HepG2 (cell line): ENCODE measurements around the gene CLNS1A. TPM values are rescaled to one million over a fixed set of nuclear protein-coding genes. Genes with fewer than 3 reads are reported as not detected.

Experiments used
- CAMTA2 ChIP-seq: sonication (generic); formaldehyde crosslinking; IDR thresholded peaks from 2 replicates; pipeline ENCODE4 v1.4.0; 2020; ENCODE audit warnings: mild to moderate bottlenecking, missing genetic modification reagents, borderline replicate concordance
- HOXA3 ChIP-seq: sonication (generic); formaldehyde crosslinking; IDR thresholded peaks from 2 replicates; pipeline ENCODE4 v1.5.0; 2020; ENCODE audit warnings: missing genetic modification reagents
- MATR3 ChIP-seq: sonication (generic); formaldehyde crosslinking; IDR thresholded peaks from 2 replicates; pipeline ENCODE4 v1.4.0; 2020; ENCODE audit warnings: missing genetic modification reagents
- MBD4 ChIP-seq: IDR thresholded peaks from 2 replicates; pipeline ENCODE4 v1.6.1; 2012; ENCODE audit warnings: low read length, inconsistent platforms, borderline replicate concordance
- PHB2 ChIP-seq: fragments of 450-650 bp; IDR thresholded peaks from 2 replicates; pipeline ENCODE4 v1.6.1; 2018; ENCODE audit not compliant: partially characterized antibody
- RARG ChIP-seq: sonication (generic); formaldehyde crosslinking; IDR thresholded peaks from 2 replicates; pipeline ENCODE4 v1.4.0; 2020; ENCODE audit warnings: low read depth, mild to moderate bottlenecking, missing genetic modification reagents
- RFX5 ChIP-seq: IDR thresholded peaks from 2 replicates; pipeline ENCODE4 v1.6.1; 2011; ENCODE audit warnings: low read depth, low read length, improper control_type of control experiment
- SIN3A ChIP-seq: IDR thresholded peaks from 2 replicates; pipeline ENCODE4 v1.6.1; 2011; ENCODE audit warnings: low read depth, mild to moderate bottlenecking, control low read depth, low read length, borderline replicate concordance
- ZBTB14 ChIP-seq: sonication (generic); formaldehyde crosslinking; IDR thresholded peaks from 2 replicates; pipeline ENCODE4 v1.4.0; 2020; ENCODE audit warnings: missing genetic modification reagents
- ZNF317 ChIP-seq: sonication (generic); formaldehyde crosslinking; IDR thresholded peaks from 2 replicates; pipeline ENCODE4 v1.5.0; 2020; ENCODE audit warnings: mild to moderate bottlenecking, missing genetic modification reagents
- ZNF597 ChIP-seq: sonication (generic); formaldehyde crosslinking; IDR thresholded peaks from 2 replicates; pipeline ENCODE4 v1.5.0; 2020; ENCODE audit warnings: missing genetic modification reagents
- ZNF614 ChIP-seq: IDR thresholded peaks from 2 replicates; pipeline ENCODE4 v1.6.1; 2018; ENCODE audit warnings: missing biosample characterization, missing genetic modification reagents, inconsistent platforms, borderline replicate concordance
- ZNF83 ChIP-seq: sonication (generic); formaldehyde crosslinking; IDR thresholded peaks from 2 replicates; pipeline ENCODE4 v1.4.0; 2020; ENCODE audit warnings: missing genetic modification reagents, mild to moderate bottlenecking, borderline replicate concordance
- polyA plus RNA-seq, 8 experiments: library from polyadenylated mRNA; depleted of rRNA in 3 of 8; stranded (reverse) in 7 of 8; unstranded in 1 of 8; fragments of >200 nt; fragmentation: Illumina TruSeq in 4 of 8; extraction: Trizol in 4 of 8; gene quantifications; 2 replicates each; pipeline versions ENCODE4 v1.2.1 to v1.2.3, GENCODE V29; 2011 to 2016; ENCODE audit warnings: low read depth in 4 of 8, missing spikeins in 1 of 8, mixed read lengths in 1 of 8; ENCODE audit not compliant: insufficient read depth in 1 of 8
- total RNA-seq, 5 experiments: library from RNA; depleted of rRNA; stranded (reverse); fragments of >200 nt; fragmentation: Illumina TruSeq; extraction: Trizol; gene quantifications; 2 replicates each; pipeline ENCODE4 v1.2.3, GENCODE V29; 2016; ENCODE audit warnings: low read depth in 1 of 5
- TF ChIP-seq, protein P1 (sequence below): sonication (generic); formaldehyde crosslinking; IDR thresholded peaks from 2 replicates; pipeline ENCODE4 v1.4.0; 2020; ENCODE audit warnings: missing genetic modification reagents, mild to moderate bottlenecking, borderline replicate concordance
- TF ChIP-seq, protein P2 (sequence below): sonication (generic); formaldehyde crosslinking; IDR thresholded peaks from one replicate; pipeline ENCODE4 v1.5.1; 2020; ENCODE audit warnings: mild to moderate bottlenecking, missing genetic modification reagents; ENCODE audit errors: not compliant biosample characterization

CLNS1A gene
- total and polyA plus RNA-seq, 2 of the 13 experiments (the other 11 are each of a cell fraction or from before 2014, with no cell fraction given): 158 to 219 TPM

GRCh38 chr11:77590194-77590782 lies 47.3 kb downstream of the CLNS1A start (continued):
- TF ChIP-seq, protein P1, sequence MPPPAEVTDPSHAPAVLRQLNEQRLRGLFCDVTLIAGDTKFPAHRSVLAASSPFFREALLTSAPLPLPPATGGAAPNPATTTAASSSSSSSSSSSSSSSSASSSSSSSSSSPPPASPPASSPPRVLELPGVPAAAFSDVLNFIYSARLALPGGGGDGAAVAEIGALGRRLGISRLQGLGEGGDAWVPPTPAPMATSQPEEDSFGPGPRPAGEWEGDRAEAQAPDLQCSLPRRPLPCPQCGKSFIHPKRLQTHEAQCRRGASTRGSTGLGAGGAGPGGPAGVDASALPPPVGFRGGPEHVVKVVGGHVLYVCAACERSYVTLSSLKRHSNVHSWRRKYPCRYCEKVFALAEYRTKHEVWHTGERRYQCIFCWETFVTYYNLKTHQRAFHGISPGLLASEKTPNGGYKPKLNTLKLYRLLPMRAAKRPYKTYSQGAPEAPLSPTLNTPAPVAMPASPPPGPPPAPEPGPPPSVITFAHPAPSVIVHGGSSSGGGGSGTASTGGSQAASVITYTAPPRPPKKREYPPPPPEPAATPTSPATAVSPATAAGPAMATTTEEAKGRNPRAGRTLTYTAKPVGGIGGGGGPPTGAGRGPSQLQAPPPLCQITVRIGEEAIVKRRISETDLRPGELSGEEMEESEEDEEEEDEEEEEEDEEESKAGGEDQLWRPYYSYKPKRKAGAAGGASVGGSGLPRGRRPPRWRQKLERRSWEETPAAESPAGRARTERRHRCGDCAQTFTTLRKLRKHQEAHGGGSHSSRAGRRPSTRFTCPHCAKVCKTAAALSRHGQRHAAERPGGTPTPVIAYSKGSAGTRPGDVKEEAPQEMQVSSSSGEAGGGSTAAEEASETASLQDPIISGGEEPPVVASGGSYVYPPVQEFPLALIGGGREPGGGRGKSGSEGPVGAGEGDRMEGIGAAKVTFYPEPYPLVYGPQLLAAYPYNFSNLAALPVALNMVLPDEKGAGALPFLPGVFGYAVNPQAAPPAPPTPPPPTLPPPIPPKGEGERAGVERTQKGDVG (CRISPR knock-in tag): peak; percentile 71; the same call in 1 of the 2 replicates
- TF ChIP-seq RARG (CRISPR knock-in tag) (no peak), HOXA3 (CRISPR knock-in tag) (peak; percentile 39; the same call in 1 of the 2 replicates), ZNF614 (CRISPR knock-in tag) (0 out of 2 replicates have a peak, but pooled peaks have one; percentile 17), MATR3 (CRISPR knock-in tag) (no peak), ZBTB14 (CRISPR knock-in tag) (0 out of 2 replicates have a peak, but pooled peaks have one; percentile 5), PHB2 (no peak), CAMTA2 (CRISPR knock-in tag) (0 out of 2 replicates have a peak, but pooled peaks have one; percentile 1), RFX5 (0 out of 2 replicates have a peak, but pooled peaks have one; percentile 5), ZNF597 (CRISPR knock-in tag) (no peak), MBD4 (no peak), ZNF317 (CRISPR knock-in tag) (peak; percentile 17; the same call in 1 of the 2 replicates), SIN3A (peak; percentile 38; the same call in 1 of the 2 replicates), ZNF83 (CRISPR knock-in tag) (peak; percentile 17; the same call in 1 of the 2 replicates)
- TF ChIP-seq, protein P2, sequence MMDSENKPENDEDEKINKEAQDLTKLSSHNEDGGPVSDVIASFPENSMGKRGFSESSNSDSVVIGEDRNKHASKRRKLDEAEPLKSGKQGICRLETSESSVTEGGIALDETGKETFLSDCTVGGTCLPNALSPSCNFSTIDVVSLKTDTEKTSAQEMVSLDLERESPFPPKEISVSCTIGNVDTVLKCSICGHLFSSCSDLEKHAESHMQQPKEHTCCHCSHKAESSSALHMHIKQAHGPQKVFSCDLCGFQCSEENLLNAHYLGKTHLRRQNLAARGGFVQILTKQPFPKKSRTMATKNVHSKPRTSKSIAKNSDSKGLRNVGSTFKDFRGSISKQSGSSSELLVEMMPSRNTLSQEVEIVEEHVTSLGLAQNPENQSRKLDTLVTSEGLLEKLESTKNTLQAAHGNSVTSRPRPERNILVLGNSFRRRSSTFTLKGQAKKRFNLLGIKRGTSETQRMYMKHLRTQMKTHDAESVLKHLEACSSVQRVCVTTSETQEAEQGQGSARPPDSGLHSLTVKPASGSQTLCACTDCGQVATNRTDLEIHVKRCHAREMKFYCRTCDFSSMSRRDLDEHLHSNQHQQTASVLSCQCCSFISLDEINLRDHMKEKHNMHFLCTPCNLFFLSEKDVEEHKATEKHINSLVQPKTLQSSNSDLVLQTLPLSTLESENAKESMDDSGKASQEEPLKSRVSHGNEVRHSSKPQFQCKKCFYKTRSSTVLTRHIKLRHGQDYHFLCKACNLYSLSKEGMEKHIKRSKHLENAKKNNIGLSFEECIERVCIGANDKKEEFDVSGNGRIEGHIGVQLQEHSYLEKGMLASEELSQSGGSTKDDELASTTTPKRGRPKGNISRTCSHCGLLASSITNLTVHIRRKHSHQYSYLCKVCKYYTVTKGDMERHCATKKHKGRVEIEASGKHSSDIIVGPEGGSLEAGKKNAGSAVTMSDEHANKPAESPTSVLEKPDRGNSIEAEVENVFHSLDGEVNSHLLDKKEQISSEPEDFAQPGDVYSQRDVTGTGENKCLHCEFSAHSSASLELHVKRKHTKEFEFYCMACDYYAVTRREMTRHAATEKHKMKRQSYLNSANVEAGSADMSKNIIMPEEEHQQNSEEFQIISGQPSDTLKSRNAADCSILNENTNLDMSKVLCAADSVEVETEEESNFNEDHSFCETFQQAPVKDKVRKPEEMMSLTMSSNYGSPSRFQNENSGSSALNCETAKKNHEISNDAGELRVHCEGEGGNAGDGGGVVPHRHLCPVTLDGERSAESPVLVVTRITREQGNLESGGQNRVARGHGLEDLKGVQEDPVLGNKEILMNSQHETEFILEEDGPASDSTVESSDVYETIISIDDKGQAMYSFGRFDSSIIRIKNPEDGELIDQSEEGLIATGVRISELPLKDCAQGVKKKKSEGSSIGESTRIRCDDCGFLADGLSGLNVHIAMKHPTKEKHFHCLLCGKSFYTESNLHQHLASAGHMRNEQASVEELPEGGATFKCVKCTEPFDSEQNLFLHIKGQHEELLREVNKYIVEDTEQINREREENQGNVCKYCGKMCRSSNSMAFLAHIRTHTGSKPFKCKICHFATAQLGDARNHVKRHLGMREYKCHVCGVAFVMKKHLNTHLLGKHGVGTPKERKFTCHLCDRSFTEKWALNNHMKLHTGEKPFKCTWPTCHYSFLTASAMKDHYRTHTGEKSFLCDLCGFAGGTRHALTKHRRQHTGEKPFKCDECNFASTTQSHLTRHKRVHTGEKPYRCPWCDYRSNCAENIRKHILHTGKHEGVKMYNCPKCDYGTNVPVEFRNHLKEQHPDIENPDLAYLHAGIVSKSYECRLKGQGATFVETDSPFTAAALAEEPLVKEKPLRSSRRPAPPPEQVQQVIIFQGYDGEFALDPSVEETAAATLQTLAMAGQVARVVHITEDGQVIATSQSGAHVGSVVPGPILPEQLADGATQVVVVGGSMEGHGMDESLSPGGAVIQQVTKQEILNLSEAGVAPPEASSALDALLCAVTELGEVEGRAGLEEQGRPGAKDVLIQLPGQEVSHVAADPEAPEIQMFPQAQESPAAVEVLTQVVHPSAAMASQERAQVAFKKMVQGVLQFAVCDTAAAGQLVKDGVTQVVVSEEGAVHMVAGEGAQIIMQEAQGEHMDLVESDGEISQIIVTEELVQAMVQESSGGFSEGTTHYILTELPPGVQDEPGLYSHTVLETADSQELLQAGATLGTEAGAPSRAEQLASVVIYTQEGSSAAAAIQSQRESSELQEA: no peak
